ENCODE results near the gene ABRAXAS1. TPM values are rescaled to one million over a fixed set of nuclear protein-coding genes. Genes with fewer than 3 reads are reported as not detected.
"Not testable (repeated sequence)": the region's sequence is repeated elsewhere in the genome, so short reads cannot be mapped to it uniquely, and the experiment has no call there.

ABRAXAS1 gene
- total RNA-seq, 1 experiment from 2014 or later = 24.7 TPM

GRCh38 chr4:83509156-83509585, 24.3 kb upstream of the ABRAXAS1 start:
- DNase-seq = peak; percentile 65
- H3T11ph ChIP-seq (ENCODE audit: low read length); H2BK5ac ChIP-seq (ENCODE audit: insufficient read length, low read length); H3K27me3 Mint-ChIP-seq (ENCODE audit: low read depth); H2AK5ac ChIP-seq (ENCODE audit: insufficient read length, low read length); H2BK120ac ChIP-seq (ENCODE audit: low read depth, low read length, poor library complexity, severe bottlenecking); H3K79me2 ChIP-seq (ENCODE audit: insufficient read depth, low read length); H3K14ac ChIP-seq (ENCODE audit: insufficient read depth, low read length); H3K23me2 ChIP-seq (ENCODE audit: insufficient read length, low read depth, low read length, poor library complexity, severe bottlenecking); H3K4me3 Mint-ChIP-seq; H3K36me3 Mint-ChIP-seq (ENCODE audit: insufficient read depth in 1 of 3, low read depth in 3 of 3); H3K23ac ChIP-seq (ENCODE audit: insufficient read length, low read depth, low read length); H2BK15ac ChIP-seq (ENCODE audit: low read depth, low read length); H4K5ac ChIP-seq (ENCODE audit: insufficient read length, low read depth, low read length); H3K9me3 ChIP-seq (ENCODE audit: control insufficient read depth, low read depth, low read length); H3K4ac ChIP-seq (ENCODE audit: low read depth, low read length); H3K9ac ChIP-seq (ENCODE audit: extremely low read depth, insufficient read length, low read length); H3K4me2 ChIP-seq (ENCODE audit: insufficient read depth, insufficient read length, low read length); H4K91ac ChIP-seq (ENCODE audit: insufficient read length, low read depth, low read length); H3K4me1 Mint-ChIP-seq; H2BK12ac ChIP-seq (ENCODE audit: insufficient read length, low read depth, low read length); H3K56ac ChIP-seq (ENCODE audit: insufficient read length, low read depth, low read length); H3K9me3 Mint-ChIP-seq; H3K79me1 ChIP-seq (ENCODE audit: insufficient read depth, low read depth, low read length, poor library complexity, severe bottlenecking); H3K27ac ChIP-seq (ENCODE audit: insufficient read length, low read depth, low read length); H3K27me3 ChIP-seq (ENCODE audit: insufficient read depth, low read length); H3K4me1 ChIP-seq (ENCODE audit: insufficient read depth, low read length); H2BK20ac ChIP-seq (ENCODE audit: low read depth, low read length, poor library complexity, severe bottlenecking); H4K20me1 ChIP-seq (ENCODE audit: control insufficient read depth, insufficient read depth, insufficient read length): not testable (repeated sequence)
- peak overlapping the region; percentile 94 for H2AFZ ChIP-seq (ENCODE audit: low read length)
- WGBS (ENCODE audit: extremely low coverage, insufficient read length, low lambda C conversion rate) = no CpG with 5 or more reads among the region's 3 CpGs
- peak; percentile 88 for TF ChIP-seq CTCF (conservative IDR thresholded peaks at IDR 0.05)
- H3K18ac ChIP-seq (ENCODE audit: insufficient read length, low read depth, low read length) = peak overlapping the region; percentile 51
- H4K8ac ChIP-seq (replicated peaks; ENCODE audit: insufficient read length, low read depth, low read length) = peak overlapping the region; percentile 72
- H3K27ac Mint-ChIP-seq = peak overlapping the region in 1 of 3 experiments; percentile 77; a peak in 2 of 7 replicates
